Measurements from ENCODE around the gene CMPK1. TPM values are rescaled to one million over a fixed set of nuclear protein-coding genes. Genes with fewer than 3 reads are reported as not detected.

The CMPK1 gene
- total RNA-seq, 1 donor from 2014 or later, result 100 TPM

- intact Hi-C loops (cut with micrococcal nuclease), result loop anchor here (2.0 kb wide), 1 partner anchor 19 kb away; no protein-coding TSS in a partner anchor
These were observed 84.5 kb downstream of the CMPK1 start for GRCh38 chr1:47418122-47418521.

- intact Hi-C loops (cut with micrococcal nuclease), result loop anchor here (2.0 kb wide), 1 partner anchor 18 kb away; no protein-coding TSS in a partner anchor
These were observed 85.2 kb downstream of the CMPK1 start for GRCh38 chr1:47418681-47419325.

GRCh38 chr1:47420547-47420946, 87.0 kb downstream of the CMPK1 start:
- intact Hi-C loops (cut with micrococcal nuclease), result no loop called here

- intact Hi-C loops (cut with micrococcal nuclease), result loop anchor here (1.0 kb wide), 1 partner anchor 35 kb away; no protein-coding TSS in a partner anchor
These were observed 90.3 kb downstream of the CMPK1 start for GRCh38 chr1:47423872-47424271.

- intact Hi-C loops (cut with micrococcal nuclease), result loop anchor here (1.0 kb wide), 1 partner anchor 35 kb away; no protein-coding TSS in a partner anchor
These were observed 90.9 kb downstream of the CMPK1 start for GRCh38 chr1:47424336-47424982.

Other genes starting within 250 kb of the CMPK1 start
- not detected in 2 replicates for gene CYP4A22, start 196.3 kb upstream of the CMPK1 start, total RNA-seq
- not detected in 2 replicates for gene PDZK1IP1, start 143.8 kb upstream of the CMPK1 start, total RNA-seq
- gene TAL1, start 101.6 kb upstream of the CMPK1 start, total RNA-seq, result not detected in 2 replicates
- 36.7 and 40.7 TPM in 2 replicates for gene STIL, start 19.6 kb upstream of the CMPK1 start, total RNA-seq
- gene FOXE3, start 82.5 kb downstream of the CMPK1 start, total RNA-seq, result not detected in 2 replicates
- 0.23 and 0.27 TPM in 2 replicates for gene FOXD2, start 104.3 kb downstream of the CMPK1 start, total RNA-seq